Panc1 (cell line): ENCODE data around the gene UBLCP1. TPM values are rescaled to one million over a fixed set of nuclear protein-coding genes. Genes with fewer than 3 reads are reported as not detected.

Experiments used
- ATAC-seq: fragments of 200-7000 bp; cut with Tn5 transposase; 2 replicates; pipeline ENCODE4 v1.9.1; 2020; ENCODE audit warnings: mild to moderate bottlenecking, moderate library complexity
- BruUV-seq: library from RNA; stranded (reverse); fragments of 400-500 nt; replicated peaks from 2 replicates; lab custom pipeline; 2021; lab: Mats Ljungman, UMichigan
- CTCF ChIA-PET: fragments of 300-600 bp; sonication (Branson Sonifier 250); formaldehyde crosslinking; loops from one replicate; lab custom pipeline; 2022; ENCODE audit warnings: antibody characterized with exemption; lab: Charles Lee
- POLR2A ChIA-PET: fragments of 300-600 bp; sonication (Branson Sonifier 250); formaldehyde crosslinking; loops from one replicate; lab custom pipeline; 2022; ENCODE audit warnings: antibody characterized with exemption; lab: Charles Lee
- DNase-seq: peaks from one replicate; pipeline ENCODE4 v3.0.0-alpha.2; 2010; ENCODE audit warnings: low read depth, low spot score
- H3K27ac ChIP-seq: 2 replicates; pipeline ENCODE4 v1.5.1; 2011; ENCODE audit warnings: mild to moderate bottlenecking, low read length, inconsistent platforms
- H3K27me3 ChIP-seq: fragments of 200-500 bp; sonication (Bioruptor generic); 2 replicates; pipeline ENCODE4 v1.6.0; 2014; ENCODE audit warnings: low read length, inconsistent platforms; ENCODE audit not compliant: control insufficient read depth, insufficient read depth
- H3K36me3 ChIP-seq: fragments of 200-500 bp; sonication (Bioruptor generic); 2 replicates; pipeline ENCODE4 v1.5.1; 2014; ENCODE audit warnings: inconsistent platforms, mild to moderate bottlenecking, low read length, moderate library complexity; ENCODE audit not compliant: control insufficient read depth, insufficient read depth
- H3K4me1 ChIP-seq: 2 replicates; pipeline ENCODE4 v1.5.1; 2011; ENCODE audit warnings: inconsistent platforms, mild to moderate bottlenecking, low read length, moderate library complexity; ENCODE audit not compliant: control insufficient read depth, insufficient read depth
- H3K4me3 ChIP-seq, 2 experiments: 2 replicates each; pipeline ENCODE4 v1.5.1; 2011 to 2012; ENCODE audit warnings: low read depth in 2 of 2, low read length in 2 of 2, mild to moderate bottlenecking in 2 of 2, inconsistent platforms in 1 of 2, moderate library complexity in 1 of 2
- H3K9me3 ChIP-seq: fragments of 200-500 bp; sonication (Bioruptor generic); 2 replicates; pipeline ENCODE4 v1.5.1; 2014; ENCODE audit warnings: low read depth, mild to moderate bottlenecking, inconsistent platforms, low read length, moderate library complexity; ENCODE audit not compliant: control insufficient read depth, insufficient read depth
- POLR2AphosphoS5 ChIP-seq: IDR thresholded peaks from 2 replicates; pipeline ENCODE4 v1.6.1; 2012; ENCODE audit warnings: mild to moderate bottlenecking, low read depth, low read length, moderate library complexity
- SIN3A ChIP-seq: IDR thresholded peaks from 2 replicates; pipeline ENCODE4 v1.6.1; 2012; ENCODE audit warnings: low read depth, mild to moderate bottlenecking, low read length, moderate library complexity, borderline replicate concordance; ENCODE audit not compliant: insufficient read depth
- TCF7L2 ChIP-seq: IDR thresholded peaks from 2 replicates; pipeline ENCODE4 v1.6.1; 2011; ENCODE audit warnings: mild to moderate bottlenecking, low read depth, low read length, inconsistent platforms
- in situ Hi-C: cut with HindIII; loops from 2 replicates; pipeline ENCODE4 v1.10.0; 2016; ENCODE audit warnings: low sequenced_read_pairs, low pct_unique_long_range_greater_than_20kb
- intact Hi-C: fragments of 100-400 bp; cut with micrococcal nuclease; formaldehyde crosslinking; loops from one replicate; pipeline ENCODE4 v1.10.0; 2022; ENCODE audit not compliant: unreplicated experiment
- total RNA-seq: library from RNA; stranded (reverse); gene quantifications from one replicate; pipeline ENCODE4 v1.2.1, GENCODE V29; 2021; ENCODE audit not compliant: unreplicated experiment
- TF ChIP-seq, protein P1 (sequence below): fragments of 450-650 bp; IDR thresholded peaks from 2 replicates; pipeline ENCODE4 v1.5.1; 2017; ENCODE audit warnings: mild to moderate bottlenecking
- TF ChIP-seq, protein P2 (sequence below), 2 experiments: IDR thresholded peaks; 2 replicates each; pipeline ENCODE4 v1.6.1; 2011 to 2012; ENCODE audit warnings: low read depth in 2 of 2, control low read depth in 1 of 2, low read length in 1 of 2, mild to moderate bottlenecking in 1 of 2, moderate library complexity in 1 of 2; ENCODE audit not compliant: insufficient read depth in 1 of 2

Gene UBLCP1
- total RNA-seq, 1 experiment from 2014 or later, result 31.8 TPM

DNA sequence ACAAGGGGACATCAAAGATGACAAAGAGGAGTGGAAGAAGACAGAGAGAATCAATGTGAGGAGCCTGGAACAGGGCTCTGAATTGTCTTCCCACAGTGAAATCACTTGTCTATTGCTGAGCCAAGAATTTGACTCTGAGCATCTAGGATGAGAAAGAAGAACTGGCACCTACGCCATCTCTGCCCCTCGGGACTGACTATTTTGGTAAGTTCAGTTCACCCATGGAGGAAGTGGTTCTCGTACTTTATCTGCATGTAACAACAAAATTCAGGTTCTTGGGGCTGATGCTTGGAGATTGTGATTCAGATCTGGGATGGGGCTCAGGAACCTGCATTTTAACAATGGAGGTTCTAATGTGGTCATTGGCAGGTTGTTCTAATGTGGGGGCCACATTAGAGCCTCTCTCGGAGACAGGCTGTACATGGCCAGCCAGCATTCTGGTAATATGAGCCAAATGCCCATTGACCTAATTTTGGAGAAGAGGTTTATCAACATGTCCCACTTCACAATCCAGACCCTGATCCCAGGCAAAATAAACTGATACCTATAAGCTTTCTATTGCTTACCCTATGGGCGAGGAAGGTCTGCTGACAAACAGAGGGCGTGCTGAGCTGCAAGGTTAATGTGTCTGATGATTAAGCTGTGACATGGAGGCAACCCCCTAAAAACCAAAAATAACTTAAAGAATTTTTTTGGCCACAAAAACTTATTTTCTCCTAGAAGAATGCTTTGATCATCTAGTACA is 69.9 kb downstream of the UBLCP1 start:
- POLR2A ChIA-PET, result no interaction called here
- Histone ChIP-seq H3K9me3 (no peaks in the 10 kb centered on the region), H3K4me1 (no peaks in the 10 kb centered on the region)

DNA sequence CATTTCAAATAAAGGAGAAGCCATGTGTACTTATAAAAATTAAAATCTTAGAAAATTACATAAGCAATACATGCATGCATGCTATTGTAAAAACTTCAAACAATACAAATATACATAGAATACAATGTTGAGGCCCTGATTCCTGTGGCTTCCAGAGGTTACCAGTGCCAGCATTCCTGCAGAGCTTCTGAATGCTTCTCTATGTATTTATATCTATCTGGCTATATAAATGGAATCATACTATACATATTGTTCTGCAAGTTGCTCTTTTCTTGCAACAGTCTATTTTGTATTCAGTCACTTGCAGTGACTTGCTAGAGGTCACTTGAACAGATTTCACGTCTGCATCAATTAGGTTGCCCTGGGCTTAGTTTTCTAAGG is 70.4 kb downstream of the UBLCP1 start:
- DNase-seq, result no peak
- Histone ChIP-seq H3K27me3 (peaks cover 8% of the 10 kb centered on the region), H3K27ac (no peak overlapping the region), H3K4me1 (no peaks in the 10 kb centered on the region), H3K9me3 (no peaks in the 10 kb centered on the region), H3K36me3 (no peaks in the 10 kb centered on the region), H3K4me3 (no peak overlapping the region)
- ChIA-PET CTCF (interaction anchor here (0.5 kb wide), 1 partner anchor 13 kb away, joined by 3 read pairs; no protein-coding TSS in a partner anchor), POLR2A (no interaction called here)
- BruUV-seq, result no TSS peak
- intact Hi-C loops (loop anchor here (5.0 kb wide), 1 partner anchor 654 kb away; no protein-coding TSS in a partner anchor), in situ Hi-C loops (no loop called here)
- ATAC-seq, result no peak
- TF ChIP-seq, protein P1, sequence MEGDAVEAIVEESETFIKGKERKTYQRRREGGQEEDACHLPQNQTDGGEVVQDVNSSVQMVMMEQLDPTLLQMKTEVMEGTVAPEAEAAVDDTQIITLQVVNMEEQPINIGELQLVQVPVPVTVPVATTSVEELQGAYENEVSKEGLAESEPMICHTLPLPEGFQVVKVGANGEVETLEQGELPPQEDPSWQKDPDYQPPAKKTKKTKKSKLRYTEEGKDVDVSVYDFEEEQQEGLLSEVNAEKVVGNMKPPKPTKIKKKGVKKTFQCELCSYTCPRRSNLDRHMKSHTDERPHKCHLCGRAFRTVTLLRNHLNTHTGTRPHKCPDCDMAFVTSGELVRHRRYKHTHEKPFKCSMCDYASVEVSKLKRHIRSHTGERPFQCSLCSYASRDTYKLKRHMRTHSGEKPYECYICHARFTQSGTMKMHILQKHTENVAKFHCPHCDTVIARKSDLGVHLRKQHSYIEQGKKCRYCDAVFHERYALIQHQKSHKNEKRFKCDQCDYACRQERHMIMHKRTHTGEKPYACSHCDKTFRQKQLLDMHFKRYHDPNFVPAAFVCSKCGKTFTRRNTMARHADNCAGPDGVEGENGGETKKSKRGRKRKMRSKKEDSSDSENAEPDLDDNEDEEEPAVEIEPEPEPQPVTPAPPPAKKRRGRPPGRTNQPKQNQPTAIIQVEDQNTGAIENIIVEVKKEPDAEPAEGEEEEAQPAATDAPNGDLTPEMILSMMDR, result no peak
- no peak for TF ChIP-seq TCF7L2
- no peak for TF ChIP-seq SIN3A
- TF ChIP-seq, protein P2, sequence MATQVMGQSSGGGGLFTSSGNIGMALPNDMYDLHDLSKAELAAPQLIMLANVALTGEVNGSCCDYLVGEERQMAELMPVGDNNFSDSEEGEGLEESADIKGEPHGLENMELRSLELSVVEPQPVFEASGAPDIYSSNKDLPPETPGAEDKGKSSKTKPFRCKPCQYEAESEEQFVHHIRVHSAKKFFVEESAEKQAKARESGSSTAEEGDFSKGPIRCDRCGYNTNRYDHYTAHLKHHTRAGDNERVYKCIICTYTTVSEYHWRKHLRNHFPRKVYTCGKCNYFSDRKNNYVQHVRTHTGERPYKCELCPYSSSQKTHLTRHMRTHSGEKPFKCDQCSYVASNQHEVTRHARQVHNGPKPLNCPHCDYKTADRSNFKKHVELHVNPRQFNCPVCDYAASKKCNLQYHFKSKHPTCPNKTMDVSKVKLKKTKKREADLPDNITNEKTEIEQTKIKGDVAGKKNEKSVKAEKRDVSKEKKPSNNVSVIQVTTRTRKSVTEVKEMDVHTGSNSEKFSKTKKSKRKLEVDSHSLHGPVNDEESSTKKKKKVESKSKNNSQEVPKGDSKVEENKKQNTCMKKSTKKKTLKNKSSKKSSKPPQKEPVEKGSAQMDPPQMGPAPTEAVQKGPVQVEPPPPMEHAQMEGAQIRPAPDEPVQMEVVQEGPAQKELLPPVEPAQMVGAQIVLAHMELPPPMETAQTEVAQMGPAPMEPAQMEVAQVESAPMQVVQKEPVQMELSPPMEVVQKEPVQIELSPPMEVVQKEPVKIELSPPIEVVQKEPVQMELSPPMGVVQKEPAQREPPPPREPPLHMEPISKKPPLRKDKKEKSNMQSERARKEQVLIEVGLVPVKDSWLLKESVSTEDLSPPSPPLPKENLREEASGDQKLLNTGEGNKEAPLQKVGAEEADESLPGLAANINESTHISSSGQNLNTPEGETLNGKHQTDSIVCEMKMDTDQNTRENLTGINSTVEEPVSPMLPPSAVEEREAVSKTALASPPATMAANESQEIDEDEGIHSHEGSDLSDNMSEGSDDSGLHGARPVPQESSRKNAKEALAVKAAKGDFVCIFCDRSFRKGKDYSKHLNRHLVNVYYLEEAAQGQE (IDR thresholded peaks at IDR 0.05; ENCODE audit: insufficient read depth in 1 of 2, low read depth in 2 of 2, low read length in 1 of 2), result no peak
- no peak for TF ChIP-seq POLR2AphosphoS5

More for the DNA sequence above, 69.9 kb downstream of the UBLCP1 start:
- no peak overlapping the region for H3K27ac ChIP-seq
- H3K4me3 ChIP-seq, result no peak overlapping the region
- intact Hi-C loops (loop anchor here (5.0 kb wide), 1 partner anchor 654 kb away; no protein-coding TSS in a partner anchor), in situ Hi-C loops (no loop called here)
- BruUV-seq, result no TSS peak
- H3K36me3 ChIP-seq, result no peaks in the 10 kb centered on the region
- H3K27me3 ChIP-seq, result peaks cover 8% of the 10 kb centered on the region
- TF ChIP-seq, protein P2 (IDR thresholded peaks at IDR 0.05; ENCODE audit: insufficient read depth in 1 of 2, low read depth in 2 of 2, low read length in 1 of 2), result no peak
- TF ChIP-seq POLR2AphosphoS5 (no peak), SIN3A (no peak), TCF7L2 (no peak)
- TF ChIP-seq, protein P1, result no peak
- CTCF ChIA-PET, result interaction anchor here (0.5 kb wide), 1 partner anchor 12 kb away, joined by 3 read pairs; no protein-coding TSS in a partner anchor
- DNase-seq (no peak), ATAC-seq (no peak)
